Activated CD8-positive, alpha-beta memory T cell treated with anti-CD3 and anti-CD28 coated beads for 36 hours (primary cell): ENCODE results near the gene ARVCF. TPM values are rescaled to one million over a fixed set of nuclear protein-coding genes. Genes with fewer than 3 reads are reported as not detected.

Experiments used
- CTCF ChIA-PET: fragments of 350-600 bp; sonication (Branson Sonifier 250); formaldehyde crosslinking; loops from one replicate; lab custom pipeline; 2021; ENCODE audit warnings: antibody characterized with exemption; lab: Charles Lee
- POLR2A ChIA-PET: fragments of 350-600 bp; sonication (Branson Sonifier 250); formaldehyde crosslinking; loops from one replicate; lab custom pipeline; 2021; ENCODE audit warnings: antibody characterized with exemption; lab: Charles Lee
- total RNA-seq, 2 experiments: library from RNA; stranded (reverse); gene quantifications; one replicate each; pipeline ENCODE4 v1.2.3, GENCODE V29; 2021

Gene ARVCF
- total RNA-seq, 2 experiments from 2014 or later = 0.70 to 1.8 TPM

DNA sequence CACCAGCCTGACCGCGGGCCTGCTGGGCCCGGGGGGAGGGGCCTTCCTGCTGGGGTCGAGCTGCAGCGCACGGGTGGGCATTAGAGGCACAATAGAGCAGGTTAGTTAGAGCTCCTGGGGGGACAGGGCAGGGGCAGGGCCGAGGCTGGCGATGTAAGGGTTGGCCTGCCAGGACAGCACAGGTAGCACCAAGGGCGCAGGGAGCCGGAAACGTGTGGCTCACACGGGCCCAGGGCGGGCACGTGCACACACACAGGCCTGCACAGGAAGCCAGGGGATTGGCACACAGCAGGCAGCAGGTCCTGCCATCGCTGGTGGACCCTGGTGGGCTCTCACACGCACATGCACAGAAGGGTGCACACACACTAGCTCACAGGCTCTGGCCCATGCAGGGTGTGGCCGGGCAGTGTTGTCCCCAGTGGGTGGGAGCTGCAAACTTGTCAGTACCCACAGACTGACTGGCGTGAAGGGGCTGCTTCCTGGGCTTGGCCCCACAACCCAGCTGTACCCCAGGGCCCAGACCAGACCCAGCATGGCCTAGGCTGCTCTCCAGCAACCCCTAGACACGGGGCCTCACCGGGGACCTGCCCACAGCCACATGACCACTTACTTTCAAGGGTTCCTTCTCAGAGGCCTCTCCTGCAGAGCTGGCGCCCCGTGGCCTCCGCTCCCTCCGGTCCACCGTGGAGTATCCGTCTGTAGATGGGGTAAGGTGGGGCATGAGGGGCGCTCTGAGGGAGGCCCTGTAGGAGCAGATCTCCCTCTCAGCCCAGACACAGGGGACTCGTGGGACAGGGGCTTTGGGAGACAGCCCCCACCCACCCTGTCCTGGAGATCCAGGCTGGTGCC, 45.1 kb downstream of the ARVCF start:
- ChIA-PET CTCF (interaction anchor here (0.5 to 4.8 kb wide), 12 partner anchors 18 to 357 kb away, joined by 3 to 37 read pairs (median 5); partner anchors contain the start of genes GNB1L and RTL10), POLR2A (no interaction called here)

DNA sequence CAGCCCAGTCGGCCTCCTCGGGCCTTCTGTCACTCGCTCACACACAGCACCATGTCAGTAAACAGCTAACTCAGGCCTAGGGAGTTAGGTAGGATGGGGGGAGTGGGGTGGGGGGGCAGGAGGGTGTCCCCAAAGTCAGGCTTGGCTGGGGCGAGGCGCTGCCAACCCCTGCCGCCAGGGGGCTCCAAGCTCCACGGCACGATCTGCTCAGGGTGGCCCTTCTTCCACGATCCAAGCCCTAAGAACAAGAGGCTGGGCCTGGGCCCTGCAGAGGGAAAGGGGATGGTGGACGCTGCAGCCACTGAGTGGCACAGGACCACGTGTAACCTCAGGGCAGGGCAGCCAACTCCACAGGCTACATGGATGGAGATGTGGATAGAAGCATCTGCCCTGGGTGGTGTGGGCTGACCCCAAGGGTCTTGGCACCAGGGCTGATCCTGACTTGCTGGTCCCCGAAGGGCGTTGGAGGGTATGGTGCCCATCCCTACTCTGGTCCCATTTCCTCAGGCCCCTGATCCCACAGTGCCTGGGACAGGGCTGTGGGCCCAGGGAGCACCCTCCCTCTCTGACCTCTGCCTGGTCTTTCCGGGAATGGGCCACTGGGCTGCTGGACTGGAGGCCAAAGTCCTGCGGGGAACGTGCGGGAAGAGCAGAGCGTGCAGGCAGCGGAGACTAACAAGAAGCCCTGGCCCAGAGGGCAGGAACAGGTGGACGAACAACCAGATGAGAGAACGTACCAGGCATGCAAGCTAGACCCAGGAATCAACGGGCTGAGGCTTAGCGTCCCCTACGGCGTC, 45.9 kb downstream of the ARVCF start:
- ChIA-PET POLR2A (no interaction called here), CTCF (interaction anchor here (0.6 to 4.8 kb wide), 18 partner anchors 14 to 186 kb away, joined by 3 to 37 read pairs (median 4); partner anchors contain the start of genes GNB1L and RTL10)

DNA sequence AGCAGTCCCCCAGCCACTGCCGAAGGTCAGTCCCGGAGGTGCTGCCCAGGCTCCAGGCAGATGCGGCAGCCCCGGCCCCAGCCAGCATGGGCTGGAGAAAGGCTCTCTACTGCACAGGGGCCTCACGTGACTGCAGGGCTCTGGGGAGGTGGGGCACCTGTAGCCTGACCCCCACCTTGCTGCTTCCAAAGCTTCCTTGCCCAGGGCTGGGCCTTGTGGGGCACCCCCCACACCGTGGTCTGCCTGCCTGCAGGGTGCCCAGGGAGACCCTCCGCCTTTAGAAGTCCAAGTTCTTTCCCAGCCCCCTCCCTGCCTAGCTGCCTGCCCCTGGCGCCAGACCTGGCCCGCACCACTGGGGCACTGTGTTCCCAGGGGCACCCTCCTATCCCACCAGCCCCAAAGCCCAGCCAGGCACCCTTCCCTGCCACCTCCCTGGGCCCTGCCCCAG, 46.6 kb downstream of the ARVCF start:
- ChIA-PET POLR2A (no interaction called here), CTCF (interaction anchor here (0.6 to 4.8 kb wide), 17 partner anchors 14 to 239 kb away, joined by 3 to 37 read pairs (median 4); partner anchors contain the start of genes GNB1L and RTL10)

DNA sequence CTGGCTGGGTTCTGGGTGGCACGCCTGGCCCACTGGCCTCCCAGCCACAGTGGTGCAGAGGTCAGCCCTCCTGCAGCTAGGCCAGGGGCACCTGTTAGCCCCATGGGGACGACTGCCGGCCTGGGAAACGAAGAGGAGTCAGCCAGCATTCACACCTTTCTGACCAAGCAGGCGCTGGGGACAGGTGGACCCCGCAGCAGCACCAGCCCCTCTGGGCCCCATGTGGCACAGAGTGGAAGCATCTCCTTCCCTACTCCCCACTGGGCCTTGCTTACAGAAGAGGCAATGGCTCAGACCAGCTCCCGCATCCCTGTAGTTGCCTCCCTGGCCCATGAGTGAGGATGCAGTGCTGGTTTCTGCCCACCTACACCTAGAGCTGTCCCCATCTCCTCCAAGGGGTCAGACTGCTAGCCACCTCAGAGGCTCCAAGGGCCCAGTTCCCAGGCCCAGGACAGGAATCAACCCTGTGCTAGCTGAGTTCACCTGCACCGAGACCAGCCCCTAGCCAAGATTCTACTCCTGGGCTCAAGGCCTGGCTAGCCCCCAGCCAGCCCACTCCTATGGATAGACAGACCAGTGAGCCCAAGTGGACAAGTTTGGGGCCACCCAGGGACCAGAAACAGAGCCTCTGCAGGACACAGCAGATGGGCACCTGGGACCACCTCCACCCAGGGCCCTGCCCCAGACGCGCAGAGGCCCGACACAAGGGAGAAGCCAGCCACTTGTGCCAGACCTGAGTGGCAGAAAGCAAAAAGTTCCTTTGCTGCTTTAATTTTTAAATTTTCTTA, 47.3 kb downstream of the ARVCF start:
- CTCF ChIA-PET = interaction anchor here (1.3 to 4.8 kb wide), 8 partner anchors 16 to 239 kb away, joined by 3 to 37 read pairs (median 4); partner anchors contain the start of genes GNB1L and RTL10
- POLR2A ChIA-PET = no interaction called here

DNA sequence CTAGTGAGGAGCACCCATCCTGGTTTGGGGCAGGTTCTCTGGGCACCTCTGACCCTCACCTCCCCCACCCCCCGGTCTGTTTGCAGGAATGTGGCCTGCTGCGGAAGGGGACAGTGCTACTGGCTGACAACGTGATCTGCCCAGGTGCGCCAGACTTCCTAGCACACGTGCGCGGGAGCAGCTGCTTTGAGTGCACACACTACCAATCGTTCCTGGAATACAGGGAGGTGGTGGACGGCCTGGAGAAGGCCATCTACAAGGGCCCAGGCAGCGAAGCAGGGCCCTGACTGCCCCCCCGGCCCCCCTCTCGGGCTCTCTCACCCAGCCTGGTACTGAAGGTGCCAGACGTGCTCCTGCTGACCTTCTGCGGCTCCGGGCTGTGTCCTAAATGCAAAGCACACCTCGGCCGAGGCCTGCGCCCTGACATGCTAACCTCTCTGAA, 48.2 kb downstream of the ARVCF start:
- ChIA-PET CTCF (interaction anchor here (4.8 kb wide), 1 partner anchor 45 kb away, joined by 37 read pairs; no protein-coding TSS in a partner anchor), POLR2A (no interaction called here)

DNA sequence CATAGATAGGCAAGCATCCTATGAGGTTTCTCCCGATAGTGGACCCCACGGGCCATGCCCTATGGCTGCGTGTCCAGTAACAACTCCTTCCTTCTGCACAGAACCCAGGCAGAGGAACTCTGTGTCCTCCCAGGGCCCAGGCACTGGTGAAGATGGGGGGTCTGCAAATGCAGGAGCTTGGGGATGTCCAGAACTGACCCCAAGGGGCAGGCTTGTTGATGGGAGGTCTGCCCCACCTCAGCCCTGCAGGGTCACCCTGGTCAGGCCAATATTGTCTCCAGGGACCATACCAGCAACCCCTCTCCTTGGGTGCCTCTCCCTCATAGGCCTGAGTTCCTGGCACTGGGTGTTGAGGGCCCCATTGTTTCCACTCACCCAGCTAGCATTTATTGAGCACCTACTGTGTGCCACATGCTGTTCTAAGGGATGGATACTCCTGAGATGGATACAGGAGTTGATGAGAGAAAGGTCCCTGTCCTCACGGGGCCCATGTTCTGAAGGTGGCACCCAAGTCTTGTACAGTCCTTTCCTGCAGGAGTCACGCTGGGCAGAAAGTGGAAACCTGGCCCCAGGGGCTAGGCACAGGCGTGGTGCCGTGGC, 48.7 kb downstream of the ARVCF start:
- POLR2A ChIA-PET = no interaction called here
- CTCF ChIA-PET = no interaction called here

DNA sequence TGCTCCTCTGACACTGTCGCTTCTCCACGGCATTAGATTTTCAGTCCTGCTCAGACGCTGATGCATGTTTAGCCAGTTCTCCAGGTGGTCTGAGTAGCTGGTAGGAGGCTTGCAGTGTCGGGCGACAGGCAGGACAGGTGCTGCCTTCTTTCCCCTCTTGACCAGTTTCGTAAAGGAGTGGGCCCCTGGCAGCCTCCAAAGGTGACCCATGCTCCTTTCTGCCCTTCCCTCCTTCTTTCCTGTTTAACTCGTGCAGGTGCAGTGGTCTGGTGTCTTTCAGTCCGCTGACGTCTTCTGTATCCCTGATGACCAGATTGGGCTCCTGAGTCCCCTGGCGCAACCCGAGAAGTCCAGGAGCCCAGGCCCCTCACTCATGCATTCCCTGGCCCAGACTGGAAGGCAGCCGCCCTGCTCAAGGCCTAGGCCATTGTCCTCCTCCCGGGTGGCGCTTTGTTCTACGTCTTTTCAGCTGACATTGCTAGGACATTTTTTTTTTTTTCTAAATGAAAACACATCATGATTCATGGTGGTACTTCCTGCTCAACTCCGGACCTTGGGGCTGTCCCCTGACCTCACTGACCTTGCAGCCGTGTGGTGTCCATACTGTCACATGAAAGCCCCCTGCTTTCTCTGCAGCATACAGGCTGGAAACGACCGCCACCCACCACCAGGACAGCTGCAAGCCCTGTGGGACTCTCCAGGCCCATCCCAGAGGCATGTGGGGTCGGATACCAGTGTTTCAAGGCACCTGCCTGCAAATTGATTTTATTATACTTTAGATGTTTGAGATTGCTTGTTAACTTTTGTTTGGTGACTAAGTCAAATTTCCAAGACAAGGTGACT, 49.5 kb downstream of the ARVCF start:
- ChIA-PET POLR2A (interaction anchor here (0.7 kb wide), 1 partner anchor 13 kb away, joined by 7 read pairs; no protein-coding TSS in a partner anchor), CTCF (interaction anchor here (1.0 to 1.1 kb wide), 3 partner anchors 45 to 64 kb away, joined by 3 read pairs; no protein-coding TSS in a partner anchor)

DNA sequence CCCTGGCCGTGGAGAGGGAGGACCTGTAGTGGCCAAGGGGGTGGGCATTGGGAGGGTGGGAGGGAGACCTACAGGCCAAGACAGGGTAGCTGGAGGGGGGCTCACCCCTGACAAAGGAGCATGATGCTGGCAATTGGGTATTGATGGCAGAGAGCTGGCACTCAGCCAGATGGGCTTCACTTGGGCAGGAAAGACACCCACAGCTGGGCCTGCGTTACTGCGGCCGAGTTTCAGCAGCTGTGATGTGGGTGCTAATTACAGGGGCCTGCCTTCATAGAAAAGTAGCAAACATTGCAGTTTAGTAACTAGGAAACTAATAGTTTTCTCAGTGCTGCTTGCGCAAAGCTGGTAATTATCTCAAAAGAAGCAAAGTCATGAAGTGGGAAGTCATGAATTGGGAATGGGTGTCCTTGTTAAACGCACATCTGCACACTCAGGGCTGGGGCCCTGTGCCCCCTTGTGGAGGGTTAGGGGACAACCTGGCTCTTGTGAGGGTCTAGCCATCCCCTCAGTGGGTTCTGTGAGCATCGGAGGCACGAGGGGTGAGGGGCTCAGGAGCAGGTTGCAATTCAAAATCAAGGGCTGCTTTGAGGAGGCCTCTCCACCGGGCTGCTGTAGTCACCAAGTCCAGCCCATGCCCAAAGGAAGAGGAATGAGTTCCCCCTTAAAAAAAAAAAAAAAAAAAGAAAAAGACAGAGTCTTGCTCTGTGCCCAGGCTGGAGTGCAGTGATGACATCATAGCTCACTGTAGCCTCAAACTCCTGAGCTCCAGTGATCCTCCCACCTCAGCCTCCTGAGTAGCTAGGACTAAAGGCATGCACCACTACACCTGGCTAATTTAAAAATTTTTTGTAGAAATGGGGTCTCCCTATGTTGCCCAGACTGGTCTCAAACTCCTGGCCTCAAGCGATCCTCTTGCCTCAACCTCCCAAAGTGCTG, 50.6 kb downstream of the ARVCF start:
- POLR2A ChIA-PET = interaction anchor here (0.7 kb wide), 1 partner anchor 12 kb away, joined by 7 read pairs; no protein-coding TSS in a partner anchor
- CTCF ChIA-PET = interaction anchor here (1.0 to 1.5 kb wide), 5 partner anchors 13 to 163 kb away, joined by 3 to 4 read pairs (median 3); no protein-coding TSS in a partner anchor

DNA sequence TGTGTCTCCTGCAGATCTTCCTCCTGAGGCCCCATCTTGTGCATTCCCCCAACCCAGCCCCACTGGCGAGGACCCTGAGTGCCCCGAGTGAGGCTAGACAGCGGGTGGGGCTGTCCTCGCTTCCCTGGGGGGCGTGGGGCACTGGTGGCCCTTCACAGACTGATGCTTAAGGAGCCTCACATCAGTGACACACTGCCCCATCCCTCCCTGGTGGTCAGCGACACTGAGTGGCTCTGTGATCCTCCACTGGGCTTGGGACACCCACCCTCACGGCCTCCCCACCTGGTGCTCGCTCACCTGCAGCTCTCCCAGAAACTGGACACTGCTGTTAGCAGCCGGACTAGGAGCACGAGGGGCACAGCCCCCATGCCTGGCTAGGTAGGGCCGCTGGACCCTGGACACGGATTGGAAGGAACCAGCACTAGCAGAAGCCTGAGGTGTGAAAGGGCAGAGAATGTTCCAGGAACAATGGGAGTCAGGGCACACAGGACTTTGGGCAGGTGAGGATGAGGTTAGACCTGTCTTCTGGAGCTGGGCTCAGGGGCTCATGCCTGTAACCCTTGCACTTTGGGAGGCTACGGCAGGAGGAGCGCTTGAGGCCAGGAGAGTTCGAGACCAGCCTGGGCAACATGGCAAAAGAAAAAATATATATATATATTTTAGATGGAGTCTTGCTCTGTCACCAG, 51.8 kb downstream of the ARVCF start:
- POLR2A ChIA-PET = no interaction called here
- CTCF ChIA-PET = interaction anchor here (1.5 kb wide), 1 partner anchor 12 kb away, joined by 4 read pairs; no protein-coding TSS in a partner anchor

DNA sequence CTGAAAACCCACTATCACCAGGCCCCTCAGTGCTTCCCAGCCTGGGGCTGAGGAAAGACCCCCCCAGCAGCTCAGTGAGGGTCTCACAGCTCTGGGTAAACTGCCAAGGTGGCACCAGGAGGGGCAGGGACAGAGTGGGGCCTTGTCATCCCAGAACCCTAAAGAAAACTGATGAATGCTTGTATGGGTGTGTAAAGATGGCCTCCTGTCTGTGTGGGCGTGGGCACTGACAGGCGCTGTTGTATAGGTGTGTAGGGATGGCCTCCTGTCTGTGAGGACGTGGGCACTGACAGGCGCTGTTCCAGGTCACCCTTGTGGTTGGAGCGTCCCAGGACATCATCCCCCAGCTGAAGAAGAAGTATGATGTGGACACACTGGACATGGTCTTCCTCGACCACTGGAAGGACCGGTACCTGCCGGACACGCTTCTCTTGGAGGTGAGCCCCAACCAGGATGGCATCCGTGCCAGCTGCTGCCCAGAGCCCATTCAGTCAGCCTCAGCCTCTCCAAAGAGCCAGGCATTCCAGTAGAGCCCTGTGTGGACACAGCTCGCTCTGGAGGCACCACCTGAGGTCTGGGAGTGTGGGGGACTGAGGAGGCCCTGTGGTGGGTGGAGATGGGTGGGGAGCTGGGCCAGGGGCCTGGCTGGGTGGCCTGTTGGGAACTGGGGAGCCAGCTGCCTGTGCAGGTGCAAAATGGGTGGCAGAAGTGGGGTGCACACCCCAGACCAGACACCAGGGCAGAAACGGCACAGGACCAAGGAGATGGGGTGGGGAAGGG, 52.6 kb downstream of the ARVCF start:
- POLR2A ChIA-PET = no interaction called here
- CTCF ChIA-PET = interaction anchor here (1.5 kb wide), 1 partner anchor 11 kb away, joined by 4 read pairs; no protein-coding TSS in a partner anchor

DNA sequence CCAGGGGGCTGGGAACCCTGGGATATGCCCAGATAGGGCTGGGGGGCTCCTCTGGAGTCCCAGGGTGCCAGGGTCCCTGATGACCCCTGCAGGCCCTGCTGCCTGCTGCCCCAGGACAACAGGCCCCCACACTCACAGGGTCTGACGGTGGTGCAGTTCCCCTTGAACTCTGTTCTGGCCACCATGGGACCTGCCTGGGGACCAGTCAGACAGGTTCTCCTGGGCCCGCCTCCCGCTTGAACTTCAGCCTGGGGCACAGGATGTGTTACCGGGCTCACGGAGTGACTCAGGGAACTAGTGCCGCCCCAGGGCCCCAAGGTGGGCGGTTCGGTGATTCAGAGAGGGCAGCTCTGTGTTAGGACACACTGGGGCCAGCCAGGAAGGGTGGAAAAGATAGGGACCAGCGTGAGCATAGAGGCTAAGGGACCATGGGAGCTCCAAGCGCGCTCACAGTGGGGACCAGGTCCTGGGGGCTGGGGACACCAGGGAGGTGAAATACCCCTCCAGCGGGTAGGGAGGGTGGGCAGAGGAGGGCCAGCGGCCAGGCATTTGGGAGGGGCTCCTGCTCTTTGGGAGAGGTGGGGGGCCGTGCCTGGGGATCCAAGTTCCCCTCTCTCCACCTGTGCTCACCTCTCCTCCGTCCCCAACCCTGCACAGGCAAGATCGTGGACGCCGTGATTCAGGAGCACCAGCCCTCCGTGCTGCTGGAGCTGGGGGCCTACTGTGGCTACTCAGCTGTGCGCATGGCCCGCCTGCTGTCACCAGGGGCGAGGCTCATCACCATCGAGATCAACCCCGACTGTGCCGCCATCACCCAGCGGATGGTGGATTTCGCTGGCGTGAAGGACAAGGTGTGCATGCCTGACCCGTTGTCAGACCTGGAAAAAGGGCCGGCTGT, 53.5 kb downstream of the ARVCF start:
- ChIA-PET CTCF (no interaction called here), POLR2A (no interaction called here)

DNA sequence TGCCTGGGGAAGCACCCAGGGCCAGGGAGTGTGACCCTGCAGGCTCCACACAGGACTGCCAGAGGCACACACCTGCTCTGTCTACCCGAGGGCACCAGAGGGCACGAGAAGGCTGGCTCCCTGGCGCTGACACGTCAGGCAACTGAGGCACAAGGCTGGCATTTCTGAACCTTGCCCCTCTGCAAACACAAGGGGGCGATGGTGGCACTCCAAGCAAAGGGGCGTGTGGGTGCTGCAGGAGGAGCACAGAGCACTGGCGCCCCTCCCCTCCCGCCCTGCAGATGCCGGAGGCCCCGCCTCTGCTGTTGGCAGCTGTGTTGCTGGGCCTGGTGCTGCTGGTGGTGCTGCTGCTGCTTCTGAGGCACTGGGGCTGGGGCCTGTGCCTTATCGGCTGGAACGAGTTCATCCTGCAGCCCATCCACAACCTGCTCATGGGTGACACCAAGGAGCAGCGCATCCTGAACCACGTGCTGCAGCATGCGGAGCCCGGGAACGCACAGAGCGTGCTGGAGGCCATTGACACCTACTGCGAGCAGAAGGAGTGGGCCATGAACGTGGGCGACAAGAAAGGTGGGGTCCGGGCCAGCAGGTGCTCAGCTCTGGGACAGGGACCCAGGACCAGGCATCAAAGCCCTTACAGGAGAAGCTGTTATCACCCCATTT, 54.2 kb downstream of the ARVCF start:
- CTCF ChIA-PET = no interaction called here
- POLR2A ChIA-PET = no interaction called here

DNA sequence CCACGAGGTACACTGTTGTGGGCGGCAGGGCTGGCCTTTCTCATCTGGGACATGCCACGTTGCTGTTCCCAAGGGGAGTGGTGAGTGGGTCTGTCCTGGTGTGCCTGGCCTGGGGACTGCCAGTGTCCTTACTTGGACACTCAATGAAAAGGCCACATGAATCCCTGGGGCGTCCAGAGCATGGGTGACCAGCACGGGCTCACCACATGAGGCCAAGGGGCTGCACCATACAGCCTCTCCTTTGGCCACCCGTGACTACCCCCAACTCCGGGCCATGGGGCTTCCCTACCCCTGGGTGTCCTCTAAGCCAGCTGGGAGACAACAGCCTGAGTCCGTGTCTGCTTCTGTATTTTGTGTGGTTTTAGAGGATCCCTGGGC, 54.8 kb downstream of the ARVCF start:
- ChIA-PET CTCF (no interaction called here), POLR2A (no interaction called here)

DNA sequence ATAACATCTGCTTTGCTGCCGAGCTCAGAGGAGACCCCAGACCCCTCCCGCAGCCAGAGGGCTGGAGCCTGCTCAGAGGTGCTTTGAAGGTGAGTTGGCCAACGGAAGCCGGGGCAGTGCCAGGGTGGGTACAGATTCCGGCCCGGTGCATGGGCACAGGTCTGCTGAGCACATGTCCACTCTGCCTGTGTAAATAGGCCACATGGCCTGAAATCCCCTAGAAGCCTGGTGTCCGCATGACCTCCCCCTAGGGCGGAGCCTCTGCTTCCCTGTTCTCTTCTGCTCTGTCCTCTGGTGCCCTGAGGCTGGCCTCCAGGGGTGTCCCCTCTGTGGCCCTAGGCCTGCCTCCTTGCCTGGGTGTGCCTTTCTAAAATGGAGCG, 55.4 kb downstream of the ARVCF start:
- ChIA-PET POLR2A (no interaction called here), CTCF (no interaction called here)
